Karpas-422 (cell line): ENCODE measurements around the gene AKT1S1. TPM values are rescaled to one million over a fixed set of nuclear protein-coding genes. Genes with fewer than 3 reads are reported as not detected.

Experiments
- DNase-seq: peaks from one replicate; pipeline ENCODE4 v3.0.0-alpha.2; 2015
- H2AFZ ChIP-seq: fragments of 200-600 bp; sonication (generic); 2 replicates; pipeline ENCODE4 v1.6.1; 2014; ENCODE audit warnings: antibody characterized with exemption, low read length, mixed read lengths
- H3K27ac ChIP-seq: fragments of 200-600 bp; sonication (generic); 2 replicates; pipeline ENCODE4 v1.5.1; 2014; ENCODE audit warnings: mild to moderate bottlenecking, low read length, moderate library complexity
- H3K27me3 ChIP-seq: fragments of 200-600 bp; sonication (generic); 2 replicates; pipeline ENCODE4 v1.6.1; 2014; ENCODE audit warnings: low read length, mixed read lengths
- H3K36me3 ChIP-seq: fragments of 200-600 bp; sonication (generic); 2 replicates; pipeline ENCODE4 v1.6.1; 2014; ENCODE audit warnings: low read length, mixed read lengths; ENCODE audit not compliant: insufficient read depth
- H3K4me1 ChIP-seq: fragments of 200-600 bp; sonication (generic); 2 replicates; pipeline ENCODE4 v1.6.1; 2014; ENCODE audit warnings: mild to moderate bottlenecking, low read length, mixed read lengths
- H3K4me2 ChIP-seq: fragments of 200-600 bp; sonication (generic); 2 replicates; pipeline ENCODE4 v1.6.1; 2014; ENCODE audit warnings: low read length, low read depth, mild to moderate bottlenecking; ENCODE audit not compliant: poor library complexity, severe bottlenecking
- H3K4me3 ChIP-seq: fragments of 200-600 bp; sonication (generic); 2 replicates; pipeline ENCODE4 v1.5.1; 2014; ENCODE audit warnings: mild to moderate bottlenecking, antibody characterized with exemption, low read length, mixed read lengths
- H3K79me2 ChIP-seq: fragments of 200-600 bp; sonication (generic); 2 replicates; pipeline ENCODE4 v1.6.1; 2014; ENCODE audit warnings: mild to moderate bottlenecking, low read length, mixed read lengths
- H3K9ac ChIP-seq: fragments of 200-600 bp; sonication (generic); 2 replicates; pipeline ENCODE4 v1.6.0; 2014; ENCODE audit warnings: low read length
- H3K9me2 ChIP-seq: fragments of 200-600 bp; sonication (generic), shearing (Covaris generic); replicated peaks from 2 replicates; pipeline ENCODE4 v1.6.0; 2014; ENCODE audit warnings: mild to moderate bottlenecking, low read length, moderate library complexity; ENCODE audit not compliant: insufficient read depth
- H3K9me3 ChIP-seq: fragments of 300-700, 200-600 bp; sonication (generic); 2 replicates; pipeline ENCODE4 v1.6.1; 2014; ENCODE audit warnings: low read length, mixed read lengths
- H4K20me1 ChIP-seq: fragments of 200-600 bp; sonication (generic); 2 replicates; pipeline ENCODE4 v1.6.1; 2014; ENCODE audit warnings: mild to moderate bottlenecking, antibody characterized with exemption, low read length, low read depth; ENCODE audit not compliant: insufficient read depth
- total RNA-seq: library from RNA; depleted of rRNA; stranded (reverse); fragments of >200 nt; shearing (Covaris generic); gene quantifications from 2 replicates; pipeline ENCODE4 v1.2.3, GENCODE V29; 2014; ENCODE audit warnings: low replicate concordance

The AKT1S1 gene
- total RNA-seq, 1 experiment from 2014 or later: 8.2 TPM

DNA sequence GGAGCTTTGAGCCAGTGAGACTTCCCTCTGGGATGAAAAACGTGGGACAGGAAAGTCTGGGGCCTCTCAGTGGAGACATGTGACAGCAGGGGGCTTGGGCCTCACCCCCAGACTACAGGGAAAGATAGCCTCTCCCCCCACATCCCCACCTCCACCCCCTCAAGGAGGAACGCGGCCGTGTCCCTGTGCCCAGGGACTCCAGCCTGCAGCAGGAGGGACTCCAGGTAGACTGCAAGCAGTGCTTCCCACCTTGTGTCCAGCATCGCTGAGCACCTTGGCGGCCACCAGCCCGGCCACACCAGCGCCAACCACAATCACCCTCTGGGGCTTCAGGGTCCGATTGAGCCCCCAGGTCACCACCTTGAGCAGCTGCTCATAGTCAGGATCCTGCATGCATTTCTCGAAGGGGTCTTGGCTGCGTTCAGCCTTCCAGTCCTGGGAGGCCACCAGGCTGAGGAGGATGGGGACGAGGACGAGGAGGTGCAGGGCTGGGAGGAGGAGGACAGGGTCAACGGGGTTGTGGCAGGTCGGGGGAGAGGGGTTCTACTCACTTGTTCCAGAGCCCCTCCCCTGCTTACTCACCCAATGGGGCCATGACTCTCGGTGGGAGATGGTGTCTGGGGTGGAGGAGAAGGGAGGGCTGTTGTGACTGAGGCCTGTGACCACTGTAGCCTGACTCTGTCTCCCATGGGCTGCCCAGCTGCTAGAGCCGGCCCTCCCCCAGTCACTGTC lies 18.6 kb upstream of the AKT1S1 start:
- H3K4me2 ChIP-seq: no peak overlapping the region
- 0 out of 2 replicates have a peak, but pooled peaks cover 10% of the 10 kb centered on the region for H4K20me1 ChIP-seq
- no peaks in the 10 kb centered on the region for H3K36me3 ChIP-seq
- H3K27ac ChIP-seq: no peak overlapping the region
- no peak for DNase-seq
- peaks cover 3% of the 10 kb centered on the region; the same call in 1 of the 2 replicates for H3K27me3 ChIP-seq
- no peak overlapping the region for H3K9ac ChIP-seq
- no peaks in the 10 kb centered on the region for H3K79me2 ChIP-seq
- H2AFZ ChIP-seq: no peak overlapping the region
- peaks cover 16% of the 10 kb centered on the region for H3K4me1 ChIP-seq
- no peak overlapping the region for H3K4me3 ChIP-seq
- no peaks in the 10 kb centered on the region for H3K9me2 ChIP-seq
- no peaks in the 10 kb centered on the region for H3K9me3 ChIP-seq

DNA sequence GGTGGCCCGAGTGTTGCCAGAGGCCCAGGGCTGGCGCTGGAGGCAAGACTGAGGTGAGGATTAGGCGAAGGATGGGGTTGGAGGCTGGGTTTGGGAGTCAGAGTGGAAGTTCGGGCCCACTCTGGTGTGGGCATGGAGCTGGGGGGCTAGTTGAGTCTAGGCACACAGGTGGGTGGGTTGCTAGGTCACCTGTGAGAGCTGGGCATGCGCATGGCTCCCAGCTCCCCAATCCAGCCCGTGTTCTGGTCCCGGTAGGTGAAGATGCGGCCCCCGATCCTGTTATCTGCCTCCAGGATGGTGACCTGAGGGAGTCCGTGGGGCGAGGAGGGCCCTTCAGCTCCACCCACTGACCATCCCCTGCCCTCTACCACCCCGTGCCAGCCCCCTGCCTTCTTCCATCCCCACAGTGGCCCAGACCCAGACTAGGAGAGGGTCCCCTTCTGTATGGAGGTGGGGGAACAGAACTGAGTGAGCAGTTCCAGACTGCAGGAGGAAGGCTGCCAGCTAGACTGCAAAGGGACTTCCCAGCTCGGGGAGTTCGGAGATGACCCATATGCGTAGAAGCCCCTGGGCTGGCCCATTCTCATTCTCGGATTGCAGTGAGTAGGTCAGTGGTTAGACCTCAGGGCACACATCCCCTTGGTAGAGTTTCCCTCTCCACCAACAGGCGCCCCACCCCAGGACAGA lies 17.9 kb upstream of the AKT1S1 start:
- 0 out of 2 replicates have a peak, but pooled peaks cover 10% of the 10 kb centered on the region for H4K20me1 ChIP-seq
- H3K4me1 ChIP-seq: peaks cover 22% of the 10 kb centered on the region
- H3K27ac ChIP-seq: no peak overlapping the region
- no peaks in the 10 kb centered on the region for H3K9me3 ChIP-seq
- no peak for DNase-seq
- H3K9ac ChIP-seq: no peak overlapping the region
- no peak overlapping the region for H2AFZ ChIP-seq
- no peaks in the 10 kb centered on the region for H3K9me2 ChIP-seq
- peaks cover 3% of the 10 kb centered on the region; the same call in 1 of the 2 replicates for H3K27me3 ChIP-seq
- H3K36me3 ChIP-seq: no peaks in the 10 kb centered on the region
- no peaks in the 10 kb centered on the region for H3K79me2 ChIP-seq
- H3K4me3 ChIP-seq: no peak overlapping the region
- H3K4me2 ChIP-seq: no peak overlapping the region

- H3K27me3 ChIP-seq: peaks cover 3% of the 10 kb centered on the region; the same call in 1 of the 2 replicates
- no peak overlapping the region for H3K4me3 ChIP-seq
- DNase-seq: no peak
- H3K9me3 ChIP-seq: no peaks in the 10 kb centered on the region
- H3K4me2 ChIP-seq: no peak overlapping the region
- H2AFZ ChIP-seq: no peak overlapping the region
- no peaks in the 10 kb centered on the region for H3K36me3 ChIP-seq
- H3K9ac ChIP-seq: no peak overlapping the region
- peaks cover 26% of the 10 kb centered on the region for H3K4me1 ChIP-seq
- H4K20me1 ChIP-seq: 0 out of 2 replicates have a peak, but pooled peaks cover 10% of the 10 kb centered on the region
- no peaks in the 10 kb centered on the region for H3K79me2 ChIP-seq
- H3K9me2 ChIP-seq: no peaks in the 10 kb centered on the region
- no peak overlapping the region for H3K27ac ChIP-seq
Observed at GRCh38 chr19:49894011-49894664, 17.0 kb upstream of the AKT1S1 start.

- no peak overlapping the region for H2AFZ ChIP-seq
- no peaks in the 10 kb centered on the region for H3K79me2 ChIP-seq
- H3K4me1 ChIP-seq: peaks cover 30% of the 10 kb centered on the region
- peaks cover 3% of the 10 kb centered on the region; the same call in 1 of the 2 replicates for H3K27me3 ChIP-seq
- no peak overlapping the region for H3K27ac ChIP-seq
- no peak overlapping the region for H3K4me3 ChIP-seq
- H3K9me3 ChIP-seq: no peaks in the 10 kb centered on the region
- H3K9me2 ChIP-seq: no peaks in the 10 kb centered on the region
- H4K20me1 ChIP-seq: 0 out of 2 replicates have a peak, but pooled peaks cover 12% of the 10 kb centered on the region
- H3K4me2 ChIP-seq: no peak overlapping the region
- DNase-seq: no peak
- H3K36me3 ChIP-seq: no peaks in the 10 kb centered on the region
- H3K9ac ChIP-seq: no peak overlapping the region
Observed at GRCh38 chr19:49892716-49893115, 15.6 kb upstream of the AKT1S1 start.

DNA sequence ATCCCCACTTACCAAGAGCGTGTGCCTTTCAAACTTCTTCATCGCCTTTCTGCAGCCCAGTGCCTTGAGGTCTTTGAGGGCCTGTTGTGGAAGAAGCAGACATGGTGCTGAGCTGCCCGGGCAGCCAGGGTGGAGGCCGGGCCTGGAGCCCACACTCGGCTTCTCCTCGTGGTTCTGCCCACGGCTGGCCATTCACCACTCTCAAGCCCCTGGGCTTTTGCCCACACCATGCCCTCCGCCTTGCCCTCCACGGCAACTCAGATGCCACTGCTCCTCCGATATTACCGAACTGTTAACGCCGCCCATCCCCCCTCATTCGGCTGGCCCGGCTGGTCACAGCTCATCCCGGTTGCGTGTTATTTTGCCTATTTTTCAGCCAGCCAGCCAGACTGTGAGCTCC lies 14.2 kb upstream of the AKT1S1 start:
- H3K9me2 ChIP-seq: no peaks in the 10 kb centered on the region
- H2AFZ ChIP-seq: no peak overlapping the region
- peaks cover 19% of the 10 kb centered on the region; the same call in 1 of the 2 replicates for H4K20me1 ChIP-seq
- H3K4me2 ChIP-seq: no peak overlapping the region
- no peak for DNase-seq
- H3K79me2 ChIP-seq: no peaks in the 10 kb centered on the region
- H3K27me3 ChIP-seq: peaks cover 3% of the 10 kb centered on the region; the same call in 1 of the 2 replicates
- H3K4me3 ChIP-seq: no peak overlapping the region
- H3K36me3 ChIP-seq: no peaks in the 10 kb centered on the region
- no peak overlapping the region for H3K9ac ChIP-seq
- no peaks in the 10 kb centered on the region for H3K9me3 ChIP-seq
- peaks cover 21% of the 10 kb centered on the region for H3K4me1 ChIP-seq
- H3K27ac ChIP-seq: no peak overlapping the region

DNA sequence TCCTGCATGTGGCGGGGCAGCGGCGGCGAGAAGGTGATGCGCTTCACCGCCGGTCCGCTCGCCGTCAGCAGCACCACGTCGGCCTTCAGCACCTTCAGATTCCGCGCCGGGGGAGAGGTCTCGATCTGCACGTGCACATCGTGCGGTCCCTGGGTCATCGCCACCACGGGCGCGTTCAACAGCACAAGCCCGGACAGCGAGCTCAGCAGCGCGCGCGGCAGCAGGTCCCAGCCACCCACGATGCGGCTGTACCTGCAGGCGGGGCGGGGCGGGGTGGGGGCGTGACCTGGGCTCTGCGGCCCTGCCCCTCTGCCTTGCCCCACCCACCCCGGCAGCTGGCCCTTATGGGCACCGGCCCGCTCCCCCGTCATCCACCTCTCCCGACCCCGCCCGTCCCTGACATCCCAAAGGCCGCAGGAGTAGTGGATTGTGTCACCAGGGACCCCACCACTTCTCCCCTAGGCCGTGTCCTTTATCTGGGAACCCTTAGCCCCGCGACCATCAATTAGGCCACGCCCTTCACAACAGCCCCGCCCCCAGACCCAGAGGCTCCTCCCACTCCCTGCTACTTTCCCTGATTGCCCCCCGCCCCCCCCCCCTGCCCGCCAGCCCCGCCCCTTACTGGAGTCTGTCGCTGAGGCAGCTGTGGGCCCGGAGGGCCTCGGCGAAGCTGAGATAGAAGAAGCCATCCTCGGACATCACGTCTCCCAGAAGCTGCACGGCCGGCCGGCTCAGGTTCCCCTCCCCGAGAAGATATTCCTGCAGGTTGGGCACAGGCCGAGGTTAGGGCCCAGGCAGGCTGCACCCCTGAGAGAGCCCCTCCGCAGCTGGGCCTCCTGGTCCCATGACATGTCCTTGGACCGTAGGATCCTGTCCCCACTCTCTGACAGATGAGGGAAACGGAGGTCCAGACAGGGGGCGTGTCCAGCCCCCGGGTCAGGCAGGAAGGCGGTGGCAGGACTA lies 13.5 kb upstream of the AKT1S1 start:
- no peaks in the 10 kb centered on the region for H3K9me3 ChIP-seq
- peak overlapping the region; percentile 66 for H3K4me3 ChIP-seq
- peaks cover 3% of the 10 kb centered on the region; the same call in 1 of the 2 replicates for H3K27me3 ChIP-seq
- peaks cover 21% of the 10 kb centered on the region for H3K4me1 ChIP-seq
- H2AFZ ChIP-seq: peak overlapping the region; percentile 88; the same call in 1 of the 2 replicates
- peak overlapping the region; percentile 70 for H3K4me2 ChIP-seq
- no peak overlapping the region for H3K27ac ChIP-seq
- H3K9me2 ChIP-seq: no peaks in the 10 kb centered on the region
- H4K20me1 ChIP-seq: peaks cover 17% of the 10 kb centered on the region; the same call in 1 of the 2 replicates
- H3K36me3 ChIP-seq: no peaks in the 10 kb centered on the region
- peak; percentile 92 for DNase-seq
- no peaks in the 10 kb centered on the region for H3K79me2 ChIP-seq
- H3K9ac ChIP-seq: peak overlapping the region; percentile 62

GRCh38 chr19:49889687-49890348 lies 12.7 kb upstream of the AKT1S1 start:
- Histone ChIP-seq H3K9ac (peak overlapping the region; percentile 62), H3K27me3 (peaks cover 3% of the 10 kb centered on the region; the same call in 1 of the 2 replicates), H3K4me1 (peaks cover 21% of the 10 kb centered on the region), H3K79me2 (no peaks in the 10 kb centered on the region), H3K9me3 (no peaks in the 10 kb centered on the region), H3K36me3 (peaks cover 2% of the 10 kb centered on the region; the same call in 1 of the 2 replicates), H3K27ac (no peak overlapping the region), H3K4me2 (peak overlapping the region; percentile 70), H3K4me3 (peak overlapping the region; percentile 66), H4K20me1 (peaks cover 17% of the 10 kb centered on the region; the same call in 1 of the 2 replicates), H2AFZ (peak overlapping the region; percentile 88; the same call in 1 of the 2 replicates), H3K9me2 (no peaks in the 10 kb centered on the region)
- DNase-seq: peak; percentile 81
